Dermis blood vessel endothelial cell (primary cell): ENCODE results near the gene ABCC8. TPM values are rescaled to one million over a fixed set of nuclear protein-coding genes. Genes with fewer than 3 reads are reported as not detected.

Source experiments
- DNase-seq: peaks from one replicate; pipeline ENCODE4 v3.0.0; 2010
- total RNA-seq: library from RNA; depleted of rRNA; stranded (reverse); fragments of >200 nt; gene quantifications from 2 replicates; pipeline ENCODE4 v1.2.3, GENCODE V29; 2014

Gene ABCC8
- total RNA-seq, 1 donor from 2014 or later: not detected

GRCh38 chr11:17347676-17348075 is 129.0 kb downstream of the ABCC8 start:
- DNase-seq: no peak

DNA sequence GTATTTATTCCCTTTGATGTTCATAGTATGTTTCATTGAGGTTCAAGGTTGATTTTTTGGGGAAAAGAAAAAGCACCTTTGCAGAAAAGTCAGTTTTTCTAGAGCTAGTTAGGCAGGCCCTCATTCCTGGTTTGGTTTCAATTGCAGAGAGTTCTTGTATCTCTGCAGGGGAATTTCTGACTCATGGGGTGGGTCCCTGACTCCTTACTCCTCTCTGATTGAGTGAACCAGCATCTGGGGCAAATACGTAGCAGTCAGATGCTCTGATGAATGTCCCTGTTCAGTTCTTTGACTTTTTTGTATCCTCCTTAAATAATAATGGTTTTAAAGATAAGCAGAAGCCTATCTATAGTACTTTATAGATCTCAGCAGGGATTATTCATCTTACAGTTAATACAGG is 132.7 kb downstream of the ABCC8 start:
- no peak for DNase-seq

DNA sequence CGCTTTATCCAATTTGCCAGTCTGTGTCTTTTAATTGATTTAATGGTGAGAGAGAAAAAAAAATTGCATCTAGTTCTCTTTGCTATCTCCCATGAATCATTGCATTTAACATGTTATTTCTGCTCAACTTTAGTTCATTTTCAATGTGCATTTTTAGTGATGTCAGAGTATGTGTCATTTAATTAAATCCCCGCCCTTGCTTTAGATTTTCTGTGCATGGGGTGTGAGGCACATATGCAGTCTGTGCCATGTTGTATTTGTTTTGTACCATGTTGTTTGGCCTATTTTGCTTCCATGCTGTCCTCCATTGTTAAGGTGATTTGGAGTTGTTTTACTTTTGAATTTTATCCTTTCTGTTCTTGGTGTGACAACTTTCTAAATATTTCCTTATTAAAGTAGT is 133.4 kb downstream of the ABCC8 start:
- no peak for DNase-seq

Other genes starting within 250 kb of the ABCC8 start
- 57.2 and 77.1 TPM in 2 replicates for gene NUCB2, start 200.1 kb downstream of the ABCC8 start, total RNA-seq
- 0.85 and 2.7 TPM in 2 replicates for gene NCR3LG1, start 125.0 kb downstream of the ABCC8 start, total RNA-seq
- gene KCNJ11, start 88.2 kb downstream of the ABCC8 start, total RNA-seq: 0.65 and 3.6 TPM in 2 replicates
- gene USH1C, start 67.6 kb upstream of the ABCC8 start, total RNA-seq: not detected in 2 replicates
- not detected in 2 replicates for gene OTOG, start 70.4 kb upstream of the ABCC8 start, total RNA-seq
- not detected in 2 replicates for gene MYOD1, start 242.7 kb upstream of the ABCC8 start, total RNA-seq